GM06990 (cell line): ENCODE data around the gene SLC38A10.

Experiments
- DNase-seq: peaks from one replicate; pipeline ENCODE4 v3.0.0-alpha.2; 2011; ENCODE audit not compliant: insufficient read length; ENCODE audit errors: extremely low read depth
- H3K27me3 ChIP-seq: replicated peaks from 2 replicates; pipeline ENCODE4 v1.6.0; 2011; ENCODE audit warnings: low read length; ENCODE audit not compliant: control insufficient read depth, insufficient read depth
- H3K36me3 ChIP-seq: 2 replicates; pipeline ENCODE4 v1.5.1; 2011; ENCODE audit warnings: low read length; ENCODE audit not compliant: control insufficient read depth, insufficient read depth
- H3K4me3 ChIP-seq: replicated peaks from 2 replicates; pipeline ENCODE4 v1.5.1; 2011; ENCODE audit warnings: low read depth, mild to moderate bottlenecking, control low read depth, low read length
- TF ChIP-seq, protein P1 (sequence below): IDR thresholded peaks from 2 replicates; pipeline ENCODE4 v1.5.1; 2011; ENCODE audit warnings: low read length, control low read depth, mild to moderate bottlenecking, inconsistent platforms; ENCODE audit not compliant: insufficient read depth, poor library complexity, severe bottlenecking

Gene SLC38A10

DNA sequence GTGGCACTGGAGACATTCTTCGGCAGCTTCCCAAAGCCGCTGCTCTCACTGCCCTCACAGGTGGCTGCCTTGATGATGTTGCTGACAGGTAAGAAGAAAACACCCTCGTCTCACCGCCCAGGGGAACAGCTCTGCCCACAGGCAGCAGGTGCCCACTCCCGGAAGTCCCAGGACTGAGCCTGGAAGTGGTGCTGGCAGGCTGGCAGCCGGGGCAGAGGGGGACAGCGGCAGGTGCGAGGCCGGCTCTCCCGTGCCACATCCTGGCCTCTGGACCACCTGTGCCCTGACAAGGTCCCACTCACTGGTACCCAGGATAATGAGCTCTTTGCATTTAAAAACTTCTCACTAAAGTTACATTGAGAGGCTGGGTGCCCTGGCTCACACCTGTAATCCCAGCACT, 92.8 kb downstream of the SLC38A10 start:
- H3K36me3 ChIP-seq, result peaks cover 5% of the 10 kb centered on the region
- H3K27me3 ChIP-seq, result no peaks in the 10 kb centered on the region
- TF ChIP-seq, protein P1, sequence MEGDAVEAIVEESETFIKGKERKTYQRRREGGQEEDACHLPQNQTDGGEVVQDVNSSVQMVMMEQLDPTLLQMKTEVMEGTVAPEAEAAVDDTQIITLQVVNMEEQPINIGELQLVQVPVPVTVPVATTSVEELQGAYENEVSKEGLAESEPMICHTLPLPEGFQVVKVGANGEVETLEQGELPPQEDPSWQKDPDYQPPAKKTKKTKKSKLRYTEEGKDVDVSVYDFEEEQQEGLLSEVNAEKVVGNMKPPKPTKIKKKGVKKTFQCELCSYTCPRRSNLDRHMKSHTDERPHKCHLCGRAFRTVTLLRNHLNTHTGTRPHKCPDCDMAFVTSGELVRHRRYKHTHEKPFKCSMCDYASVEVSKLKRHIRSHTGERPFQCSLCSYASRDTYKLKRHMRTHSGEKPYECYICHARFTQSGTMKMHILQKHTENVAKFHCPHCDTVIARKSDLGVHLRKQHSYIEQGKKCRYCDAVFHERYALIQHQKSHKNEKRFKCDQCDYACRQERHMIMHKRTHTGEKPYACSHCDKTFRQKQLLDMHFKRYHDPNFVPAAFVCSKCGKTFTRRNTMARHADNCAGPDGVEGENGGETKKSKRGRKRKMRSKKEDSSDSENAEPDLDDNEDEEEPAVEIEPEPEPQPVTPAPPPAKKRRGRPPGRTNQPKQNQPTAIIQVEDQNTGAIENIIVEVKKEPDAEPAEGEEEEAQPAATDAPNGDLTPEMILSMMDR, result no peak
- no peak for DNase-seq
- H3K4me3 ChIP-seq, result no peak overlapping the region

GRCh38 chr17:81200695-81201580, 94.2 kb downstream of the SLC38A10 start:
- TF ChIP-seq, protein P1, result peak; percentile 45
- no peak for DNase-seq
- no peaks in the 10 kb centered on the region for H3K27me3 ChIP-seq
- H3K4me3 ChIP-seq, result no peak overlapping the region
- peaks cover 5% of the 10 kb centered on the region for H3K36me3 ChIP-seq

DNA sequence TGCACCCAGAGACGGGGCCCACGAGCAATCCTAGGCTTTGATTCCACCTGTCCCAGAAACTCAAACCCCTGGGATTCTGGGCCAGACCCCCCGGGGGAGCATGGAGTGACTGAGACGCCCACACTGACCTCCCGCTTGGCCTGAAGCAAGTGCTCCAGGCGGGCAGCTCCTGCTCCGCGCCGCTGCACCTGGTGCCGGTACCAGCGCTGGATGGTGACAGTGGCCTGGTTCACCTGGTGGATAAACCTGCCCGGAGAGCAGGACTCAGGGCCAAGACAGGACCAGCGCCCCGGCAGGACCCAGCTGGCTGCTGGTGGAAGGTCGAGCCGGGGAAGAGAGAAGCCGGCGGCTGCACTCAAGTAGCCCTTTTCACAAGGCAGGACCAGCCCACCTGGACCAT, 94.9 kb downstream of the SLC38A10 start:
- DNase-seq, result no peak
- TF ChIP-seq, protein P1, result no peak
- Histone ChIP-seq H3K4me3 (no peak overlapping the region), H3K36me3 (peaks cover 5% of the 10 kb centered on the region), H3K27me3 (no peaks in the 10 kb centered on the region)

DNA sequence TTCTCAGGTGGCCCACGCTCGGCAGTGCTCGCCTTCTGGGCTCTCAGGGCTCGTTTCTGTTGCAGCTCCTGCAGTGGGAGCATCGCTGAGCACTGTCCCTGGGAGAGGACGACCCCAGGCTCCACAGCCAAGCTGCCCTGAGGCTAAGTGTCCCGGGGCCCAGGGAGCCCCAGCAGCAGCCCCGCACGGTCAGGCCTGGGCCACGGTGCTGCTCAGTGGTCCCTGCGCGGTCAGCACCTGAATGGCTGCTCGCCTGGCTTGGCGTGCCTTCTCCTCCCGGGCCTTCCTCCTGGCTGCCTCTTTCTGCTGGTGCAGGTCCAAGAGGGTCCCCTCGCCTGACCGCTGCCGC, 95.7 kb downstream of the SLC38A10 start:
- H3K36me3 ChIP-seq, result peaks cover 5% of the 10 kb centered on the region
- no peak overlapping the region for H3K4me3 ChIP-seq
- DNase-seq, result no peak
- H3K27me3 ChIP-seq, result no peaks in the 10 kb centered on the region
- TF ChIP-seq, protein P1, result no peak

- Histone ChIP-seq H3K27me3 (no peaks in the 10 kb centered on the region), H3K4me3 (no peak overlapping the region), H3K36me3 (peaks cover 5% of the 10 kb centered on the region)
- TF ChIP-seq, protein P1, result no peak
- DNase-seq, result no peak
These were observed 96.2 kb downstream of the SLC38A10 start for GRCh38 chr17:81198826-81199481.
